KMS-11 (cell line): ENCODE results near the gene OR13C8.
"Not testable (repeated sequence)": the region's sequence is repeated elsewhere in the genome, so short reads cannot be mapped to it uniquely, and the experiment has no call there.

ENCODE experiments used
- H2AFZ ChIP-seq: fragments of 200-600 bp; sonication (generic); 2 replicates; pipeline ENCODE4 v1.6.1; 2016; ENCODE audit warnings: antibody characterized with exemption, mixed run types, low read depth
- H3K27ac ChIP-seq: fragments of 200-600 bp; sonication (generic); 2 replicates; pipeline ENCODE4 v1.6.1; 2016; ENCODE audit warnings: mild to moderate bottlenecking, mixed run types
- H3K27me3 ChIP-seq: fragments of 200-600 bp; sonication (generic); 2 replicates; pipeline ENCODE4 v1.6.1; 2017; ENCODE audit warnings: mild to moderate bottlenecking, low read depth, mixed run types, moderate library complexity; ENCODE audit not compliant: insufficient read depth
- H3K36me3 ChIP-seq: fragments of 200-600 bp; sonication (generic); 2 replicates; pipeline ENCODE4 v1.6.1; 2017; ENCODE audit warnings: mild to moderate bottlenecking, mixed run types; ENCODE audit not compliant: insufficient read depth
- H3K4me1 ChIP-seq: fragments of 200-600 bp; sonication (generic); 2 replicates; pipeline ENCODE4 v1.6.1; 2016; ENCODE audit warnings: mild to moderate bottlenecking, low read depth, mixed run types; ENCODE audit not compliant: poor library complexity, severe bottlenecking
- H3K4me2 ChIP-seq: fragments of 200-600 bp; sonication (generic); 2 replicates; pipeline ENCODE4 v1.7.0; 2016; ENCODE audit warnings: mild to moderate bottlenecking, mixed run types
- H3K4me3 ChIP-seq: fragments of 200-600 bp; sonication (generic); IDR thresholded peaks from 2 replicates; pipeline ENCODE4 v1.6.1; 2017; ENCODE audit warnings: low read depth, low read length, mixed read lengths; ENCODE audit not compliant: insufficient read depth
- H3K79me2 ChIP-seq: fragments of 200-600 bp; sonication (generic); 2 replicates; pipeline ENCODE4 v1.6.1; 2016; ENCODE audit warnings: low read depth, mixed run types; ENCODE audit not compliant: insufficient read depth
- H3K9ac ChIP-seq: fragments of 200-600 bp; sonication (generic); 2 replicates; pipeline ENCODE4 v1.6.1; 2016; ENCODE audit warnings: mild to moderate bottlenecking, mixed run types
- H4K20me1 ChIP-seq: fragments of 200-600 bp; sonication (generic); 2 replicates; pipeline ENCODE4 v1.6.1; 2016; ENCODE audit warnings: mild to moderate bottlenecking, mixed run types; ENCODE audit not compliant: insufficient read depth
- CTCF ChIP-seq: fragments of 200-600 bp; sonication (generic); conservative IDR thresholded peaks from 2 replicates; pipeline ENCODE4 v1.6.1; 2017; ENCODE audit warnings: low read depth, mild to moderate bottlenecking, antibody characterized with exemption, low read length, moderate library complexity, mixed read lengths

Gene OR13C8

GRCh38 chr9:104586496-104587180 is 17.7 kb downstream of the OR13C8 start:
- H3K27me3 ChIP-seq: no peaks in the 10 kb centered on the region

GRCh38 chr9:104589626-104590025 is 20.7 kb downstream of the OR13C8 start:
- Histone ChIP-seq H2AFZ (no peak overlapping the region), H3K27me3 (no peaks in the 10 kb centered on the region), H3K79me2 (no peaks in the 10 kb centered on the region), H4K20me1 (no peaks in the 10 kb centered on the region), H3K27ac (no peak overlapping the region), H3K4me1 (no peaks in the 10 kb centered on the region), H3K36me3 (no peaks in the 10 kb centered on the region), H3K9ac (no peak overlapping the region), H3K4me3 (no peak overlapping the region), H3K4me2 (no peak overlapping the region)
- no peak for TF ChIP-seq CTCF

More at GRCh38 chr9:104586496-104587180, 17.7 kb downstream of the OR13C8 start:
- Histone ChIP-seq H2AFZ (no peak overlapping the region), H3K9ac (no peak overlapping the region), H3K4me3 (no peak overlapping the region), H3K4me2 (no peak overlapping the region), H3K36me3 (no peaks in the 10 kb centered on the region), H3K4me1 (no peaks in the 10 kb centered on the region), H3K27ac (no peak overlapping the region), H3K79me2 (no peaks in the 10 kb centered on the region), H4K20me1 (no peaks in the 10 kb centered on the region)
- no peak for TF ChIP-seq CTCF

DNA sequence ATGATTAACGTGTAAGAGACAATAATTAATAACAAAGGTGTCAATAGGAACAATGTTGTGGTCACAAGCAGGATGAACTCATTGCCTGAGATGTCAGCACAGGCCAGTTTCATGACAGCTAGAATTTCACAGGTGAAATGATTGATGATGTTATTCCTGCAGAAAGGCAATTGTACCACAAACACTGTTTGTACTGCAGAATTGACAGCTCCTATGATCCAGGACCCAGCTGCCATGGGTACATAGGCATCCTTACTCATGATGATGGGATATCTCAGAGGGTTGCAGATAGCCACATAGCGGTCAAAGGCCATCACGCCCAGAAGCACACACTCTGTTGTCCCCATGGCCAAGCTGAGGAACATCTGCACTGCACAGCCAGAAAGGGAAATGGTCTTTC is 29.8 kb downstream of the OR13C8 start:
- not testable (repeated sequence) for H3K27me3 ChIP-seq, H3K9ac ChIP-seq, H3K36me3 ChIP-seq, H4K20me1 ChIP-seq, H3K79me2 ChIP-seq, H2AFZ ChIP-seq, H3K4me1 ChIP-seq, H3K27ac ChIP-seq, H3K4me2 ChIP-seq, H3K4me3 ChIP-seq

DNA sequence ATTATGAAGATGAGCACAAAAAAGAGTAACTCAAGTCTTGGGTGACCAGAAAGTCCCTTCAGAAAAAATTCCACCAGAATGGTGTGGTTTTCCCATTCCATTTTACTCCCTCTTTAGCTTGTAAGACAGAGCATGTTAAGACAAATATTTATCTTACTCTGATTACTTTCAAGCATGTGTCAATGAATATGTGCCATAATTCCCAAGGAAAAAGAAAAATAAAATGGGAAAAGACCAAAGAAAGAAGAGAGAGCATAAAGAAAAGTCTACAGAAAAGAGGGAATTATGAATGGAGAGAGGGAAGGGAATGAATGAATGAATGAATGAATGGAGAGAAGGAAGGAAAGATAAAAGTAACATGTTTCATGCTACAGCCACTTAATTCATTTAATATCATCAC is 30.3 kb downstream of the OR13C8 start, which contains the start of gene OR13C5:
OR13C5 (minus strand) TSS at position 101 of the 400 bp plus-strand sequence; CDS start at position 101, 0 bp downstream.
- H3K36me3 ChIP-seq, H3K79me2 ChIP-seq, H3K4me1 ChIP-seq, H3K4me3 ChIP-seq, H3K27ac ChIP-seq, H4K20me1 ChIP-seq, H3K27me3 ChIP-seq, H3K4me2 ChIP-seq, H2AFZ ChIP-seq, H3K9ac ChIP-seq: not testable (repeated sequence)

- Histone ChIP-seq H2AFZ (no peak overlapping the region), H3K27ac (no peak overlapping the region), H3K4me2 (no peak overlapping the region), H3K4me1 (no peaks in the 10 kb centered on the region), H3K9ac (no peak overlapping the region), H3K79me2 (no peaks in the 10 kb centered on the region), H3K36me3 (no peaks in the 10 kb centered on the region), H3K27me3 (no peaks in the 10 kb centered on the region), H4K20me1 (no peaks in the 10 kb centered on the region), H3K4me3 (no peak overlapping the region)
- no peak for TF ChIP-seq CTCF
These were observed 35.8 kb downstream of the OR13C8 start for GRCh38 chr9:104604801-104605200.

DNA sequence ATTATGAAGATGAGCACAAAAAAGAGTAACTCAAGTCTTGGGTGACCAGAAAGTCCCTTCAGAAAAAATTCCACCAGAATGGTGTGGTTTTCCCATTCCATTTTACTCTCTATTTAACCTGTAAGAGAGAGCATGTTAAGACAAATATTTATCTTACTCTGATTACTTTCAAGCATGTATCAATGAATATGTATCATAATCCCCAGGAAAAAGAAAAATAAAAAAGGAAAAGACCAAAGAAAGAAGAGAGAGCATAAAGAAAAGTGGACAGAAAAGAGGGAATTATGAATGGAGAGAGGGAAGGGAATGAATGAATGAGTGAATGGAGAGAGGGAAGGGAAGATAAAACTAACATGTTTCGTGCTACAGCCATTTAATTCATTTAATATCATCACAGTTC is 36.6 kb downstream of the OR13C8 start, which contains the start of gene OR13C2:
OR13C2 (minus strand) TSS at position 101 of the 400 bp plus-strand sequence; CDS start at position 101, 0 bp downstream.
- H3K27me3 ChIP-seq, H3K9ac ChIP-seq, H2AFZ ChIP-seq, H3K79me2 ChIP-seq, H3K4me3 ChIP-seq, H3K36me3 ChIP-seq, H4K20me1 ChIP-seq, H3K4me1 ChIP-seq, H3K27ac ChIP-seq, H3K4me2 ChIP-seq: not testable (repeated sequence)
